Astrocyte of the spinal cord (primary cell): ENCODE data around the gene MPC1.

Experiments
- DNase-seq: peaks from one replicate; pipeline ENCODE4 v3.0.0; 2011; ENCODE audit warnings: low read depth, low spot score
- H3K4me3 ChIP-seq: 2 replicates; pipeline ENCODE4 v1.5.1; 2011; ENCODE audit warnings: low read depth, mild to moderate bottlenecking, low read length, moderate library complexity
- in situ Hi-C: cut with HindIII; loops from 2 replicates; pipeline ENCODE4 v1.10.0; 2017; ENCODE audit warnings: low sequenced_read_pairs
- TF ChIP-seq, protein P1 (sequence below): IDR thresholded peaks from 2 replicates; pipeline ENCODE4 v1.5.1; 2012; ENCODE audit warnings: low read depth, mild to moderate bottlenecking, low read length, inconsistent platforms

MPC1 gene

DNA sequence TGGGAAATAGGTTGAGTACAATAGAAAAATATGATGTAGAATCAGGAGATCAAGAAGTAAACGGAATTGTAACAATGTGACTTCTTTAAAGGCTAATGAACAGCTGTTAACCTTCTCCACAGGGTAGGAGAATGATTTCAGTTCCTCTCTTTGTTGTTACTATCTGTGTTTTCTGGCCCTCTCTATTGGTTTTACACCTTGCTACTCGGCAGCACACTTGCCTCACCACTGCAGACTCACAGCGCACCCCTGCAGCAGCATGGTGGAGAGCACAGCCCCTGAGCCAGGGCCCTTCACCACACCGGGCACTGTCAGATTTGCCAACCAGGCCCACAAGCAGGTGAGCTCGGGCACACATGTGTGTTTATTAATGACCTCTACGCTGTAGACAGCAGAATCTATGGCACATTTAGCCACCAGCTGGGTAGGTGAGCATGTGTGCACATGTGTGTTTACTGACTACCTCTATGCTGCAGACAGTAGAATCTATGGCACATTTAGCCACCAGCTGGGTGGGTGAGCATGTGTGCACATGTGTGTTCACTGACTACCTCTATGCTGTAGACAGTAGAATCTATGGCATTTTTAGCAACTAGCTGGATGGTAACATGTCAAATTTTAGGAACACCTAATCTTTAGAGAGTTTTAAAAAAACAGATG lies 57.2 kb downstream of the MPC1 start:
- H3K4me3 ChIP-seq: no peak overlapping the region
- in situ Hi-C loops: no loop called here
- DNase-seq: no peak
- TF ChIP-seq, protein P1, sequence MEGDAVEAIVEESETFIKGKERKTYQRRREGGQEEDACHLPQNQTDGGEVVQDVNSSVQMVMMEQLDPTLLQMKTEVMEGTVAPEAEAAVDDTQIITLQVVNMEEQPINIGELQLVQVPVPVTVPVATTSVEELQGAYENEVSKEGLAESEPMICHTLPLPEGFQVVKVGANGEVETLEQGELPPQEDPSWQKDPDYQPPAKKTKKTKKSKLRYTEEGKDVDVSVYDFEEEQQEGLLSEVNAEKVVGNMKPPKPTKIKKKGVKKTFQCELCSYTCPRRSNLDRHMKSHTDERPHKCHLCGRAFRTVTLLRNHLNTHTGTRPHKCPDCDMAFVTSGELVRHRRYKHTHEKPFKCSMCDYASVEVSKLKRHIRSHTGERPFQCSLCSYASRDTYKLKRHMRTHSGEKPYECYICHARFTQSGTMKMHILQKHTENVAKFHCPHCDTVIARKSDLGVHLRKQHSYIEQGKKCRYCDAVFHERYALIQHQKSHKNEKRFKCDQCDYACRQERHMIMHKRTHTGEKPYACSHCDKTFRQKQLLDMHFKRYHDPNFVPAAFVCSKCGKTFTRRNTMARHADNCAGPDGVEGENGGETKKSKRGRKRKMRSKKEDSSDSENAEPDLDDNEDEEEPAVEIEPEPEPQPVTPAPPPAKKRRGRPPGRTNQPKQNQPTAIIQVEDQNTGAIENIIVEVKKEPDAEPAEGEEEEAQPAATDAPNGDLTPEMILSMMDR: no peak

DNA sequence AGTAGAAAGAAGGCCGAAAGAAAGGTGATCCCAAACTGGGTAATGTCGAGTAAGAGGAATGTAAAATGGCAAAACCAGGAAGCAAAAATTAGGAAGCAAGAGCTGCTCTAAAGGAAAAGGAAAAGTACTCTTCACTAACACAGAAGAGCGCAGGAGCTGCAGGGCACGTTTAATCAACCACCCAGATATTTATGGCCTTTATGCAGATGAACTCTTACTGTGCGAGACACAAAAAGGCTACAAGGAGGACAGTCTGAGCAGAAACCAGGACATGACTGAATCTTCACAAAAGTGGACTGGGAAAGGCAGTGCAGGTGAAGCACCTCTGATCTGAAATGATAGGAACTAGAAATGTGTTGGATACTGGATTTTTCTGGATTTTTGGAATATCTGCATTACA lies 59.3 kb downstream of the MPC1 start:
- in situ Hi-C loops: no loop called here
- H3K4me3 ChIP-seq: no peak overlapping the region
- TF ChIP-seq, protein P1: no peak
- DNase-seq: no peak

DNA sequence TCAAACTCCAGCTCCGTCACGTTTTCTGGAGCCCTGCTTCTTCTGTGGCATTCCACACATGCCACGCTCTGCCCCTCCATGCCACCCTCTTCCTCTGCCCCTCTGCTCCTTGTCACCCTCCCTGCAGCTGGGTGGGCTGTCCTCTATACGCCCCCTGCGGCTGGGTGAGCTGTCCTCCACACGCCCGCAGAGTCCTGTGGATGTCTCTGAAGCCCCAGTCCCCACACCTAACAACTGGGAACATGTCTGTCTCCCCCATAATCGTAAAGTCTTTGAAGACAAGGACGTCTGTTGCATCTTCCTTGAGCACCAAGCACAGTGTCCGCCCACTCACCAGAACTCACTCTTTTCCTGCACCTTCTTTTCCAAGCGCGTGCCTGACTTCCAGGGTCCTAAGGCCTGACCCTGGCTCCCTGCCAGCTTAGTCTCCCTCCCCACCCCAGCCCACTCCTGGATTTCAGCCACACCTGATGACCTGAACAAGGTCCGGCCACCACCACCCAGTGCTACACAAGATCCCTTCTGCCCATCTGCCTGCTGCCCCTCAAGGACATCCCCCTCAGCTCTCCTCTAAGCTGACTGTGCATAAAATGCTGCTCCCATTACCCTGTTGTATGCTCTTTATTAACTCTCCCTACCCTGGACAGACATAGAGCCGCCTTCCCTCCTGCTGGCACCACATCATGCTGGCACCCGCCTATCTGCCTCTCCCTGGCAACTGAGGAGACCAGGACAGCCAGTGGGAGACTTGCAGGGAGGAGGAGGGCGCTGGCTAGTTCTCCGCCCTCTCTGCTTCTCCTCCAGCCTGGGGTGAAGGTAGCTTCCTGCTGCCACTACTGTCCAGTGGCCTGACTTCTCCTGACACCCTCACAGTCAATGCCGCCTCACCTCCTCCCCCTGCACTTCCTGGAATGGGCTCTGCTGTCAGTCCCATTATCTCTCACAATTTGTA lies 63.8 kb downstream of the MPC1 start:
- no peak overlapping the region for H3K4me3 ChIP-seq
- DNase-seq: no peak
- in situ Hi-C loops: no loop called here
- TF ChIP-seq, protein P1: no peak

DNA sequence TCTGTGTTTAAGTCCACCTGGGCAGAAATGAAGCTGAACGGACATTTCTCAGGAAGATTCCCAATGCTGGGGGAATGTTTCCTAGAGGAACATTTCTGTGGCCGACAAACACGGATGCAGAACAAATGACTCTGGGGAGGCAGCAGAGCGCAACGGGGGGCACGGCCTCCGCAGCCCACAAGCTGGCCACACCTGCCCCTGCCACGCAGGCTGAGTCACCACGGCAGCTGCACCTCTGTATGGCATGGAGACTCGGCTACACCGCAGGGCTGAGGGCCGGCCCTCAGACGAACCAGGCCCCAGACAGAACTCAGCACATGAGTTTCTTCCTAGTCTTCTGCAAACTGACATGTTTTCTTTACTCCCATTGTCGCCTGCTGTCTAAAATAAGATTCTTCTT lies 64.5 kb downstream of the MPC1 start:
- H3K4me3 ChIP-seq: no peak overlapping the region
- TF ChIP-seq, protein P1: no peak
- no peak for DNase-seq
- in situ Hi-C loops: no loop called here

DNA sequence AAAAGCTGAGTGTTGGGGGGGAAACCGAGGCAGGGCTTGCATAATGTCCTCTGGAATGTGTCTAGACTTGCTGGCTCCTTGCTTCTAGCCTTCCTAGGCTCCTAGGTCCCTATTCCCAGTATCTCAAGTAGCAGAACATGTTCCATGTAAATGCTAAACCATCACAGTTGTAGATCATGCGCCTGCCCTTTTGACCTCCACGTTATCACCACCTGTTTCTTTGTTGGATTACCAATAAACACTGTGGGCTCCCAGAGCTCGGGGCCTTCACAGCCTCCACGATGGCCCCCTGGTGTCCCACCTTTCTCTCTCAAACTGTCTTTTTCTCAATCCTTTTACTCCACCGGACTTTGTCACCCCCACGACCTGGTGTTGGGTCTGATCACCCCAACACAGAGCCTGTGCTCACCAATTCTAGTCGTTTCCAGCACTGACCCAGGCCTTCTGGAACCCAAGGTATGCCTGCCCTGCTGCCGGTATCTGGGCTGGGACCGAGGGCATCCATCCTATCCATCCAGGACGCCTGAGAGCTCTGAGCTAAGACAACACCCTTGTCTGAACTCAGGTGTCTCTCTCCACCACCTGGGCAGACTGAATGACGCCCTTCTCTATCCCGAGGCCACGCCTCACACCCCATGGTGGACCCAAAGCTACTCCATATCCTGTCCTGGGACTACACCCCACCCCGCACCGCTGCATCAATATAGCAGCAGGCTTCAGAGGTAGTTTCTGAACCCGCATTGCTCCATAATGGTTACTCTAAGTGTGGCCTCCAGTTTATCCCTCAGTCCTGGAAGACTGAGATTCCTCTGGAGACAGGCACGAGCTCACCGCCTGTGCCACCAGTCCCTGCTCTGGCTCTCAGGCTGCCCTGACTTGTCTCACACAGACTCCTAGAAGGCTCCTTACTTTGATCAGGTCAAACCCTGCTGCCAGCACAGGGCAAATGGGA lies 65.2 kb downstream of the MPC1 start:
- TF ChIP-seq, protein P1: no peak
- in situ Hi-C loops: no loop called here
- H3K4me3 ChIP-seq: no peak overlapping the region
- DNase-seq: no peak

DNA sequence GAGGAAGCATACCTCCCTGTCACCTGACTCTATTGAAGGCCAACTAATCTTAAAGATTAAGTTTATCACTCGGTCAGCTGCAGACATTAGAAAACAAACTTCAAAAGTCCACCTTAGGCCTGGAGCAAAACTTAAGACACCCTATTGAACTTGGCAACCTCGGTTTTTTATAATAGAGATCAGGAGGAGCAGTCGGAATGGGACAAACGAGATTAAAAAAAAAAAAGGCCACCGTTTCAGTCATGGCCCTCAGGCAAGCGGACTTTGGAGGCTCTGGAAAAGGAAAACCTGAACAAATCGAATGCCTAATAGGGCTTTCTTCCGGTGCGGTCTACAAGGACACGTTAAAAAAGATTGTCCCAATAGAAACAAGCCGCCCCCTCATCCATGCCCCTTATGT lies 67.3 kb downstream of the MPC1 start:
- TF ChIP-seq, protein P1: no peak
- DNase-seq: no peak
- H3K4me3 ChIP-seq: no peak overlapping the region
- in situ Hi-C loops: no loop called here
